ENCODE measurements around the gene TOP1.
"Not testable (repeated sequence)": the region's sequence is repeated elsewhere in the genome, so short reads cannot be mapped to it uniquely, and the experiment has no call there.

The TOP1 gene

DNA sequence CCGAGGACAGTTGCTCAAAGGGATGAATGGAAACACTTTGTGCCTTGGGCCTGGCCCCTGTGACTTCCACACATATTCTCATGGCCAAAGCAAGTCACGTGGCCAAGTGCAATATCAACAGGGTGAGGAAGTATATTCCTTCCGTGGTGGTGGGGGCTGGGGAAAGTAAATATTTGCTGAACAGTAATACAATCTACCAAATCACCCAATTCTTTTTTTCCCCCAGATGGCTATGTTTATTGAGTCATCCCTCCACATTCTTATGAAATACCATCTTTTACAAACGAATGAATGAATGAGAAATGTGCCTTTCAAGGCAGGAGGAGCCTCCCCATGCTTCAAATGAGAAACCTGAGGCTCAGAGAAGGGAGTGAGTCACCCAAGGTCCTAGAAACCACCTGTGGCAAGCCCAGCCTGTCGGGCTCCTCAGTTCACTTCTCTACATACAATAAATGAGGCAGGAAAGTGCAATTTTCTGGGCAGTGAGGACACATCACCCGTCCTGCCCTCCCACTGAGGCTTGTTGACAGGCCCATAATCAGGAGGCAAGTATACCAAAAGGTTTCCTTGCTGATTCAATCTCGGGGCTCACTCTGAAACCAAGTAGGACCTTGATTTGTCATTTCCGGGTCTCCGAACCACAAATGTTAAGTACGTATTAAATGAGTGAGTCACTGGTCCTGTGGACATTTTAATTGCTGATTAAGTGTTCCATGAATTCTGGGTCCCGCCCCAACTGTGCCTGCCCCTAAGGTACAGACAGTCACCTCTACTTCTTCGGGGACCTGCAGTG, 25.3 kb upstream of the TOP1 start:
- in situ Hi-C loops (cut with MboI; ENCODE audit: low sequenced_read_pairs) = no loop called here

DNA sequence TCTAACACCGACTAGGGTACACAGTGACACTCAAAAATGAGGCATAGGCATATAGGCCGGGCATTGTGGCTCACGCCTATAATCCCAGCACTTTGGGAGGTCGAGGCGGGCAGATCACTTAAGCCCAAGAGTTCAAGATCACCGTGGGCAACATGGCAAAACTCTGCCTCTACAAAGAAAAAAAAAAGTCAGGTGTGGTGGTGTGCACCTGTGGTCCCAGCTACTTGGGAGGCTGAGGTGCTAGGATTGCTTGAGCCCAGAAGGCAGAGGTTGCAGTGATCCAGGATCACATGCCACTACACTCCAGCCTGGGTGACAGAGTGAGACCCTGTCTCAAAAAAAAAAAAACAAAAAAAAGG, 24.7 kb upstream of the TOP1 start:
- in situ Hi-C loops (cut with MboI; ENCODE audit: low sequenced_read_pairs) = not testable (repeated sequence)

DNA sequence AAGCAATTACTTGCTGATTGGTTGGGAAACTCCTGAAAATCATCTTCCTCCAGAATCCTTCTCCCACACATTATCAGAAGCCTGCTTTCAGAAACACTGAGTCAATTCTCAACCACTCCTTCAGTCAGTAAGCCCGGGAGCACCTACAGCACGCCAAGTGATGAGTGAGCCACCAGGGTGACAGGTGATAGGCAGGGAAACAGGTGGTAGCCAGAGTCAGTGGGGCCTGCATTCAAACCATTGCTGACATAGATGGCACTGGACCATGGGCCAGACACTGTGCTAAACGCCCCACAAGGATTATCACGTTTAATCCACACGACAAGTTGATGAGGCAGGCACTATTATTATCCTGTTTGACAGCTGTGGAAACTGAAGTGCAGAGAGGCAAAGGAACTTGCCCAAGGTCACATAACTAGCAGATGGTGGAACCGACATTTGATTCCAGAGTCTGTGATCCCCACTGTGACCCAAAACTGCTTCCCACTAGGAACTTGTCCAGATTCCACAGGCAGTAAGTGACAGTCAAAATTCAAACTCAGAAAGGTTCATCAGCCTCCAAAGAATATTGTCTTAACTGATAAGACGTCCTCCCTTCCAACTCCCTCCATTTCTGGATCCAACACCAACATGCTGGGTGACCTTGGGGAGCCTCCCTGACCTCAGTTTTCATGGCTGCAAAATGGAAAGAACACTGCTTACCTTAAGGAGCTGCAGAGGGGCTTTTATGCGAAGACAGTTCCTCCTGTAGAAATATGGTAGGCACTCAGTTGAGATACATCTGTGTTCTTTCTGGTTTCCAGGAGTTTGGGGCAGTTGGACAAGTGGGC, 23.9 kb upstream of the TOP1 start:
- in situ Hi-C loops (cut with MboI; ENCODE audit: low sequenced_read_pairs) = no loop called here

GRCh38 chr20:41005361-41005729, 23.3 kb upstream of the TOP1 start:
- in situ Hi-C loops (cut with MboI; ENCODE audit: low sequenced_read_pairs) = no loop called here

GRCh38 chr20:41006126-41006935, 22.3 kb upstream of the TOP1 start:
- in situ Hi-C loops (cut with MboI; ENCODE audit: low sequenced_read_pairs) = no loop called here

DNA sequence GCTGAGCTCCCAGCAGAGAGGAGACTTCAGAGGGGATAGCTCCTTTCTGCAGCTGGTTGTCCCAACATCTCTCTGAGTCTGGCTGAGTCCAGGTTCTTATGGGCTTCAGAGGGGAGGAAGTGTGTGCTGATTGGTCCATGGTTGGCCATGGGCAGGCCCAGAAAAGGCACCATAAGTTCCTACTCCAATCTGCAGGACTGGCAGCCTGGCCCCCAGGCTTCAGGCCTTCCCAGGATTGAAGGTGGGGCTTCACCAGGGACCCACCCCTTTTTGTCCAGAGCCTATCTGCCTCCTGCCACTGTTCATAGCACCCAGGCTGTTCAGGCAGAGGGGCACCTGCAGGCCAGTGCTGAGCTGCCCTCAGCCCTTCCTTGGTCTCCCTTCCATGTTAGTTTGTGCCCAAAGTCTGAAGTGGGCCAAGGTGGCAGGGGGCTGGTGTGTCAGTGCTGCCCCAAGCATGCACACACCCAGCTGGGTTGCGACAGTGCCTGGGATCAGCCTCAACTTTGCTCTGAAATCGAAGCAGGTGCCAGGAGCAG, 21.6 kb upstream of the TOP1 start:
- in situ Hi-C loops (cut with MboI; ENCODE audit: low sequenced_read_pairs) = no loop called here

- in situ Hi-C loops (cut with MboI; ENCODE audit: low sequenced_read_pairs) = no loop called here
Observed at GRCh38 chr20:41007481-41007880, 21.1 kb upstream of the TOP1 start.

GRCh38 chr20:41009946-41010345, 18.7 kb upstream of the TOP1 start:
- in situ Hi-C loops (cut with MboI; ENCODE audit: low sequenced_read_pairs) = no loop called here

DNA sequence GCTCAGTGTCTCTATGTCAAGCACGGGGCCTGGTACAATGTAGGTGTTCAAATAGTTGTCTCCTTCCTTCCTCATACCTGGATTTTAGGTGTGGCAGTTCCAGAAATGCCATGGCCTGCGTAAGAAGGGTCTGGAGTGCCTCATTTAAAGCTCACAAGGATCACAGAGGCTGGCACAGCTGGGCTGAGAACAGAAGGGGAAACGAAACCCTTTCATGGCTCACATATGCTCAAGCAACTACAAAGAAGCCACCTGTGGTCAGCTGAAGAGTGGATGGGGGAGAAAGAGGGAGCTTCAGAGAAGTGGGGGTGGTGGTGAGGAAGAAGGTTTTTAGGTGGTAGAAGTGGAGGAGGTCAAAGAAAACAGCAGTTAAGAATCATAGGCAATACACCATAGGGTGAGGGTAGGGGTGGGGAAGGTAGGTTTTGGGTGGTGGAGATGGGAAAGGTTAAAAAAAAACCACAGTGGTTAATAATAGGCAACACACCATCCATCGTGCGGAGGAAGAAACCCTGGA, 17.0 kb upstream of the TOP1 start:
- in situ Hi-C loops (cut with MboI; ENCODE audit: low sequenced_read_pairs) = no loop called here

- in situ Hi-C loops (cut with MboI; ENCODE audit: low sequenced_read_pairs) = no loop called here
Observed at GRCh38 chr20:41014561-41015088, 14.0 kb upstream of the TOP1 start.

DNA sequence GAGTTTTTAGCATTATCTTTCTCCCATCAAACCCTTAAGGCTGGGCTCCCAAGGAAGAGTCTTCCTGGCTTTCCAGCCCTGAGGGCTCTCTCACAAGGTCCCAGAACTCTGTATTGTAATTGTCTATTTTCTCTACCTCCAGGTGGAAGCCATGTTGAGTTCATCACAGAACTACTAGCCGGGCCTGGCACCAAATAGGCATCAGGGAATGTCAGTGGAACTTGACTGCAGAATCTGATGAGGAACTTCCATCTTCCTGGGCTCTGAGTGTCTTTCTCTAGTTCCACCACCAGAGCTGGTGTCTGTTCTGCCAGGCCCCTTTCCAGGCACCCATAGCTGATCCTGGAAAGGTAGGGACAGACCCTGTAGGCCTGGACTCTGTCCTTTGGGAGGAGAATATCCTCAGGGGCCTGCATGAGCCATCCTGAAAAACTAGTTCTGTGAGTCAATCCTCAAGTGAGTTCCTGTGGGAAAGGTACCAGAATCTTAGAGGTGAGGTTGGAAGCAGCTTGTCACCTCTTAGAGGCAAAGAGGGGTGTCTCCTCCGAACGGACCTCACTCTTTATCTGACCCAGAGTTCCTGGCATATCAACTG, 11.1 kb upstream of the TOP1 start:
- in situ Hi-C loops (cut with MboI; ENCODE audit: low sequenced_read_pairs) = no loop called here

DNA sequence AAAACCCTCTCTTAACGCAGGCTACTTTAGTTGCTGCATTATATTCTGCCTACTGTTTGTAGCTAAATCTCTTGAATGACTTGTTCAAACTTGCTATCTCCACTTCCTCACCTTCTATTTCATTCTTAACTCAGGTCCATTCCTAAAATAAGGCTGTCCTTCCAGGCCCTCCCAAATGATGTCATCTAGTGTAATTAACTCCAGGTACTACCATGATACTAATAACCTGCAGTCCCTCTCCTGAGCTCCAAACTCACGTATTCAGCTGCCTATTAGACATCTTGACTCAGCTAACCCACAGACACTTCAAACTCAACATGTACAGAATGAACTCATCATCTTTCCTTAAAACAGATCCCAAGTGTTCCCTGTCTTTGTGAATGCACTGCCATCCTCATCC, 10.5 kb upstream of the TOP1 start:
- in situ Hi-C loops (cut with MboI; ENCODE audit: low sequenced_read_pairs) = no loop called here

GRCh38 chr20:41023549-41023948, 5.1 kb upstream of the TOP1 start:
- in situ Hi-C loops (cut with MboI; ENCODE audit: low sequenced_read_pairs) = no loop called here

GRCh38 chr20:41027366-41027765, 1.3 kb upstream of the TOP1 start:
- in situ Hi-C loops (cut with MboI; ENCODE audit: low sequenced_read_pairs) = no loop called here

DNA sequence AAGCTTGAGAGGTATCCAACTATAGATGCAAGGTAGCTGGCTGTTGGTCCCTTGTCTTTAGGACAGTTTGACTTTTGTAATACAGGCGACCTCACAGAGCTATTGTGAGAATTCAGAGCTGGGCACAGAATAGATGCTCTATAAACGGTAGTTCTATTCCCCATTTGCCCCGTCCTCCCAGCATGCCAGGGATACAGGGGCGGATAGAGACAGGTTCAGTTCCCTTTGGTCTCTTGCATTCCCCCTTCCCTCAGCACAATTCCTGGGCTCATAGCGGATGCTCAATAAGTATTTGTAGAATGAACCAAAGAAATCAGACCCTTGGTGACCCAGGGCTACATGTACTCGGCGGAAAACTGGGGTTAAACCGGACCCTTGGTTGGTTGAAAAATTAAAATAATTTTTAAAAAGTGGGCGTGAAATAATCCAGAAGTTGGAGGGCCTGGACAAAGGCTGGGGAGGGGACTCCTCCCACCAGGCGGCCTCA, 707 bp upstream of the TOP1 start:
- in situ Hi-C loops (cut with MboI; ENCODE audit: low sequenced_read_pairs) = no loop called here

GRCh38 chr20:41029150-41029901, 704 bp downstream of the TOP1 start:
- in situ Hi-C loops (cut with MboI; ENCODE audit: low sequenced_read_pairs) = no loop called here

- in situ Hi-C loops (cut with MboI; ENCODE audit: low sequenced_read_pairs) = no loop called here
Observed at GRCh38 chr20:41030061-41030460, 1.4 kb downstream of the TOP1 start.

- in situ Hi-C loops (cut with MboI; ENCODE audit: low sequenced_read_pairs) = no loop called here
Observed at GRCh38 chr20:41030531-41031242, 2.1 kb downstream of the TOP1 start.

GRCh38 chr20:41031243-41031619, 2.6 kb downstream of the TOP1 start:
- in situ Hi-C loops (cut with MboI; ENCODE audit: low sequenced_read_pairs) = no loop called here

All from HL-60/S4 treated with phorbol 12-myristate 13-acetate at 8.2 ng/mL for 4 days and 3 days (cell line).